Activated effector memory CD4-positive, alpha-beta T cell treated with anti-CD3 and anti-CD28 coated beads, Interleukin-2, amount 50 U/mL, for 16 hours (primary cell): ENCODE data around the gene PTPRD.

ENCODE experiments used
- DNase-seq: peaks from one replicate; pipeline ENCODE4 v3.0.0-alpha.2; 2020

The PTPRD gene

GRCh38 chr9:8800196-8800595 is 1812.6 kb downstream of the PTPRD start:
- no peak for DNase-seq

GRCh38 chr9:8799615-8800014 is 1813.2 kb downstream of the PTPRD start:
- no peak for DNase-seq

GRCh38 chr9:8799206-8799605 is 1813.6 kb downstream of the PTPRD start:
- DNase-seq, result no peak

- no peak for DNase-seq
Measured at GRCh38 chr9:8784838-8785237, 1828.0 kb downstream of the PTPRD start.

GRCh38 chr9:8783941-8784340 is 1828.9 kb downstream of the PTPRD start:
- DNase-seq, result no peak

GRCh38 chr9:8782237-8782636 is 1830.6 kb downstream of the PTPRD start:
- DNase-seq, result no peak

GRCh38 chr9:8781458-8781857 is 1831.3 kb downstream of the PTPRD start:
- DNase-seq, result no peak

- DNase-seq, result no peak
Measured at GRCh38 chr9:8780386-8780785, 1832.4 kb downstream of the PTPRD start.

- no peak for DNase-seq
Measured at GRCh38 chr9:8779478-8779877, 1833.3 kb downstream of the PTPRD start.

- DNase-seq, result no peak
Measured at GRCh38 chr9:8778356-8778755, 1834.4 kb downstream of the PTPRD start.

GRCh38 chr9:8772302-8772701 is 1840.5 kb downstream of the PTPRD start:
- DNase-seq, result no peak

GRCh38 chr9:8769153-8769552 is 1843.6 kb downstream of the PTPRD start:
- DNase-seq, result no peak

- DNase-seq, result no peak
Measured at GRCh38 chr9:8766096-8766495, 1846.7 kb downstream of the PTPRD start.

- DNase-seq, result no peak
Measured at GRCh38 chr9:8764051-8764450, 1848.8 kb downstream of the PTPRD start.

GRCh38 chr9:8762479-8763085 is 1850.2 kb downstream of the PTPRD start:
- DNase-seq, result no peak

- no peak for DNase-seq
Measured at GRCh38 chr9:8760000-8760767, 1852.6 kb downstream of the PTPRD start.

GRCh38 chr9:8757881-8758280 is 1854.9 kb downstream of the PTPRD start:
- DNase-seq, result no peak

GRCh38 chr9:8754751-8755150 is 1858.1 kb downstream of the PTPRD start:
- no peak for DNase-seq

- DNase-seq, result no peak
Measured at GRCh38 chr9:8751406-8751930, 1861.3 kb downstream of the PTPRD start.

- DNase-seq, result no peak
Measured at GRCh38 chr9:8750639-8751051, 1862.2 kb downstream of the PTPRD start.

- no peak for DNase-seq
Measured at GRCh38 chr9:8745347-8745746, 1867.5 kb downstream of the PTPRD start.

- no peak for DNase-seq
Measured at GRCh38 chr9:8738945-8739344, 1873.9 kb downstream of the PTPRD start.

- no peak for DNase-seq
Measured at GRCh38 chr9:8736805-8737204, 1876.0 kb downstream of the PTPRD start.

GRCh38 chr9:8734760-8735159 is 1878.0 kb downstream of the PTPRD start:
- no peak for DNase-seq
